Esophagus muscularis mucosa (tissue), 4 donors: Measurements from ENCODE around the gene SIGLEC1.

Experiments used
- EP300 ChIP-seq: sonication (generic); formaldehyde crosslinking; IDR thresholded peaks from one replicate; pipeline ENCODE4 v1.6.1; 2017; ENCODE audit warnings: antibody characterized with exemption
- POLR2AphosphoS5 ChIP-seq, 2 donors: sonication (generic); formaldehyde crosslinking; IDR thresholded peaks; one replicate each; pipeline ENCODE4 v1.6.1; 2017; ENCODE audit warnings: antibody characterized with exemption in 2 of 2
- TF ChIP-seq, protein P1 (sequence below), 3 experiments: fragments of 200-600 bp in 2 of 3; fragments of 450-650 bp in 1 of 3; sonication (generic) in 2 of 3; IDR thresholded peaks; one replicate each; pipeline ENCODE4 v1.5.1; 2017 to 2019; ENCODE audit warnings: antibody characterized with exemption in 3 of 3, mild to moderate bottlenecking in 2 of 3, moderate library complexity in 1 of 3

DNA sequence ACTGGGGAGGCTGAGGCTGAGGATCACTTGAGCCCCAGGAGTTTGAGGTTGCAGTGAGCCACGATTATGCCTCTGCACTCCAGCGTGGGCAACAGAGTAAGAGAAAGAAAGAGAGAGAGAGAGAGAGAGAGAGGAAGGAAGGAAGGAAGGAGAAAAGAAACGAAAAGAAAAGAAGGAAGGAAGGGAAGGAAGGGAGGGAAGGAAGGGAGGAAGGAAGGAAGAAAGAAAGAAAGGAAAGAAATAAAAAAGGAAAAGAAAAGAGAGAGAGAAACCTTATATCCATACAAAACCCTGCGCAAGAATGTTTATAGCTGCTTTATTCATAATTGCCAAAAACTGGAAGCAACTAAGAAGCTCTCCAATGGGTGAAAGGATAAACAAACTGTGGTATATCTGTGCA, 12.0 kb upstream of the SIGLEC1 start:
- TF ChIP-seq, protein P1, sequence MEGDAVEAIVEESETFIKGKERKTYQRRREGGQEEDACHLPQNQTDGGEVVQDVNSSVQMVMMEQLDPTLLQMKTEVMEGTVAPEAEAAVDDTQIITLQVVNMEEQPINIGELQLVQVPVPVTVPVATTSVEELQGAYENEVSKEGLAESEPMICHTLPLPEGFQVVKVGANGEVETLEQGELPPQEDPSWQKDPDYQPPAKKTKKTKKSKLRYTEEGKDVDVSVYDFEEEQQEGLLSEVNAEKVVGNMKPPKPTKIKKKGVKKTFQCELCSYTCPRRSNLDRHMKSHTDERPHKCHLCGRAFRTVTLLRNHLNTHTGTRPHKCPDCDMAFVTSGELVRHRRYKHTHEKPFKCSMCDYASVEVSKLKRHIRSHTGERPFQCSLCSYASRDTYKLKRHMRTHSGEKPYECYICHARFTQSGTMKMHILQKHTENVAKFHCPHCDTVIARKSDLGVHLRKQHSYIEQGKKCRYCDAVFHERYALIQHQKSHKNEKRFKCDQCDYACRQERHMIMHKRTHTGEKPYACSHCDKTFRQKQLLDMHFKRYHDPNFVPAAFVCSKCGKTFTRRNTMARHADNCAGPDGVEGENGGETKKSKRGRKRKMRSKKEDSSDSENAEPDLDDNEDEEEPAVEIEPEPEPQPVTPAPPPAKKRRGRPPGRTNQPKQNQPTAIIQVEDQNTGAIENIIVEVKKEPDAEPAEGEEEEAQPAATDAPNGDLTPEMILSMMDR (IDR thresholded peaks at IDR 0.05) = no peak
- TF ChIP-seq POLR2AphosphoS5 (IDR thresholded peaks at IDR 0.05) = no peak
- no peak for TF ChIP-seq EP300
